Esophagus mucosa (tissue), 1 donor: ENCODE data around the gene RAC2. TPM values are rescaled to one million over a fixed set of nuclear protein-coding genes. Genes with fewer than 3 reads are reported as not detected.

Experiments used
- total RNA-seq: library from RNA; stranded (reverse); gene quantifications from one replicate; pipeline ENCODE4 v1.2.4, GENCODE V29; 2023
- donor health status: DM: yes; HTN: yes; CAD: no.

The RAC2 gene
- total RNA-seq, 1 donor from 2014 or later: 19.0 TPM

Other genes starting within 250 kb of the RAC2 start
- gene TST, start 224.8 kb downstream of the RAC2 start, total RNA-seq: 83.2 TPM
- gene MPST, start 224.5 kb downstream of the RAC2 start, total RNA-seq: 78.0 TPM
- gene KCTD17, start 192.5 kb downstream of the RAC2 start, total RNA-seq: 3.9 TPM
- gene TMPRSS6, start 134.6 kb downstream of the RAC2 start, total RNA-seq: not detected
- 3.1 TPM for gene IL2RB, start 94.4 kb downstream of the RAC2 start, total RNA-seq
- gene C1QTNF6, start 56.0 kb downstream of the RAC2 start, total RNA-seq: 2.0 TPM
- not detected for gene SSTR3, start 31.8 kb downstream of the RAC2 start, total RNA-seq
- gene CYTH4, start 38.2 kb upstream of the RAC2 start, total RNA-seq: 1.6 TPM
- gene ELFN2, start 183.2 kb upstream of the RAC2 start, total RNA-seq: not detected
- gene MFNG, start 242.1 kb upstream of the RAC2 start, total RNA-seq: 4.3 TPM